ENCODE data around the gene RPS14. TPM values are rescaled to one million over a fixed set of nuclear protein-coding genes. Genes with fewer than 3 reads are reported as not detected.

RPS14 gene
- total and polyA plus RNA-seq, 2 of the 4 experiments (the other 2 are of a cell fraction), result 6,296 to 7,310 TPM

DNA sequence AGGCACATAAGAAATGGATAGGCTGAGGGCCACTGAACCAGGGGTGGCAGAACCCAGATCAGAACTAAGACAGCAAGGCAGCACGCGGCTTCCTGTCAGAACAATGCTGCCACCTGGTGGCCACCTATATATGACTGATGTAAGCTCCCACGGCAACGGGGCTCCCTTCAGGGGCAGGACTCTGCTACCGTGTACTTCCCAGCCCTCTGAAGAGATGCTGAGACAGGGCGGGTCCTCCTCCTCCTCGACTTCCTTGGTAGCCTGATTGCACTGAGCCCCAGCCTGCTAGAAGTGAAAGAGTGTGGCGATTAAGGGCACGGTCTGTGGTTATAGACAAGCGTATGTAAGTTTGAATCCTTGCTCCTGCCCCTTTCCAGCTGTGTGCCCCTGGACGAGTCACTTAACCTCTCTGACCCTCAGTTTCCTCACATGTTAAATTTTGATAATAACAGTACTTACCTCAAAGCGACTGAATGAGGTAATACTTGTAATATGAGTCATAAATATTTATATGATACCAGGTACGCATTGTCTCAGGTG, 13.3 kb downstream of the RPS14 start:
- Histone ChIP-seq H3K56ac (ENCODE audit: extremely low read depth, insufficient read depth, low read length) (no peak overlapping the region), H3K14ac (replicated peaks; ENCODE audit: low read depth, low read length) (no peak overlapping the region), H3K4me2 (ENCODE audit: low read depth, low read length) (peak overlapping the region; percentile 43), H3K4me1 (ENCODE audit: control insufficient read depth, insufficient read depth, low read length) (peaks cover 5% of the 10 kb centered on the region), H4K20me1 (ENCODE audit: insufficient read depth, low read length) (no peaks in the 10 kb centered on the region; the same call in 1 of the 2 replicates), H3K4ac (ENCODE audit: low read depth, low read length) (peak overlapping the region; percentile 78), H3K4me3 (ENCODE audit: insufficient read depth, low read depth, low read length) (no peak overlapping the region), H3K18ac (ENCODE audit: low read depth, low read length) (0 out of 2 replicates have a peak overlapping the region, but pooled peaks have one; percentile 24), H2AFZ (replicated peaks; ENCODE audit: low read length, poor library complexity) (peak overlapping the region; percentile 91), H3K27ac (ENCODE audit: insufficient read depth, low read length) (no peak overlapping the region), H2BK15ac (ENCODE audit: low read depth, low read length) (peak overlapping the region; percentile 25; the same call in 1 of the 3 replicates), H2AK9ac (replicated peaks; ENCODE audit: low read depth, low read length, poor library complexity) (no peak overlapping the region), H2AK5ac (ENCODE audit: low read depth, low read length) (peak overlapping the region; percentile 83), H2BK120ac (ENCODE audit: low read depth, low read length) (peak overlapping the region; percentile 80), H2BK20ac (ENCODE audit: low read depth, low read length) (peak overlapping the region; percentile 92), H4K5ac (ENCODE audit: low read depth, low read length) (0 out of 2 replicates have a peak overlapping the region, but pooled peaks have one; percentile 20), H3K27me3 (ENCODE audit: control insufficient read depth, insufficient read depth, low read length) (no peaks in the 10 kb centered on the region), H3K79me1 (ENCODE audit: low read depth in 1 of 2, low read length in 2 of 2) (no peaks in the 10 kb centered on the region), H2BK5ac (ENCODE audit: low read depth, low read length, poor library complexity, severe bottlenecking) (no peak overlapping the region), H4K91ac (ENCODE audit: insufficient read depth, low read depth, low read length) (peak overlapping the region; percentile 47; the same call in 1 of the 2 replicates), H4K8ac (ENCODE audit: low read depth in 2 of 2, low read length in 2 of 2) (peak overlapping the region in 1 of 2 experiments; percentile 63; a peak in 1 of 4 replicates), H3K36me3 (ENCODE audit: control insufficient read depth, insufficient read depth, low read length) (no peaks in the 10 kb centered on the region), H3K9ac (ENCODE audit: low read depth, low read length) (no peak overlapping the region), H3K23ac (ENCODE audit: low read depth, low read length) (peak overlapping the region; percentile 55; the same call in 1 of the 2 replicates), H3K9me1 (ENCODE audit: insufficient read depth, low read length) (peaks cover 3% of the 10 kb centered on the region; the same call in 1 of the 2 replicates), H3K9me3 (ENCODE audit: control insufficient read depth, insufficient read depth, low read length) (no peaks in the 10 kb centered on the region)
- in situ Hi-C loops (cut with MboI; ENCODE audit: low sequenced_read_pairs) (loop anchor here (10.0 to 25.0 kb wide), 3 partner anchors 171 to 799 kb away; no protein-coding TSS in a partner anchor), intact Hi-C loops (cut with micrococcal nuclease) (loop anchor here (1.0 to 10.0 kb wide), 9 partner anchors 77 to 601 kb away; partner anchors contain the start of genes HMGXB3 and TIGD6), dilution Hi-C loops (cut with HindIII; ENCODE audit: low sequenced_read_pairs, unreplicated experiment) (no loop called here)
- ChIA-PET POLR2A (ENCODE audit: unreplicated experiment) (interaction anchor here (0.5 kb wide), 1 partner anchor 58 kb away, joined by 5 read pairs; no protein-coding TSS in a partner anchor), CTCF (interaction anchor here (0.5 to 1.0 kb wide), 4 partner anchors 26 to 329 kb away, joined by 3 to 5 read pairs (median 3); no protein-coding TSS in a partner anchor)
- TF ChIP-seq RFX5 (IDR thresholded peaks at IDR 0.05; ENCODE audit: low read depth, low read length), result 0 out of 2 replicates have a peak, but pooled peaks have one; percentile 9
- no peak for TF ChIP-seq CHD1 (IDR thresholded peaks at IDR 0.05; ENCODE audit: low read depth, low read length)
- TF ChIP-seq MAZ (IDR thresholded peaks at IDR 0.05; ENCODE audit: borderline replicate concordance, low read depth, low read length), result no peak
- no peak for TF ChIP-seq BHLHE40 (IDR thresholded peaks at IDR 0.05; ENCODE audit: low read depth, low read length)
- peak; percentile 85 for TF ChIP-seq CTCF (conservative IDR thresholded peaks at IDR 0.05; ENCODE audit: low read depth, low read length)
- no peak for TF ChIP-seq NFE2L2 (IDR thresholded peaks at IDR 0.05; ENCODE audit: low read depth, low read length)
- TF ChIP-seq RAD21 (IDR thresholded peaks at IDR 0.05; ENCODE audit: low read length), result peak; percentile 88
- TF ChIP-seq MAFK (IDR thresholded peaks at IDR 0.05; ENCODE audit: low read depth, low read length), result no peak
- no peak for TF ChIP-seq RCOR1 (IDR thresholded peaks at IDR 0.05; ENCODE audit: insufficient replicate concordance, low read length)
- peak; percentile 65; the same call in 1 of the 2 replicates for TF ChIP-seq MXI1 (IDR thresholded peaks at IDR 0.05; ENCODE audit: borderline replicate concordance, low read depth, low read length)
- TF ChIP-seq, protein P1, sequence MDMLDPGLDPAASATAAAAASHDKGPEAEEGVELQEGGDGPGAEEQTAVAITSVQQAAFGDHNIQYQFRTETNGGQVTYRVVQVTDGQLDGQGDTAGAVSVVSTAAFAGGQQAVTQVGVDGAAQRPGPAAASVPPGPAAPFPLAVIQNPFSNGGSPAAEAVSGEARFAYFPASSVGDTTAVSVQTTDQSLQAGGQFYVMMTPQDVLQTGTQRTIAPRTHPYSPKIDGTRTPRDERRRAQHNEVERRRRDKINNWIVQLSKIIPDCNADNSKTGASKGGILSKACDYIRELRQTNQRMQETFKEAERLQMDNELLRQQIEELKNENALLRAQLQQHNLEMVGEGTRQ (IDR thresholded peaks at IDR 0.05; ENCODE audit: low read depth, low read length), result no peak
- peak; percentile 90 for TF ChIP-seq SMC3 (IDR thresholded peaks at IDR 0.05; ENCODE audit: low read depth, low read length)
- no peak for TF ChIP-seq FOS (IDR thresholded peaks at IDR 0.05; ENCODE audit: low read depth, low read length)
- BruUV-seq (replicated peaks), result no TSS peak
- DNase-seq, result peak; percentile 89
- ATAC-seq (ENCODE audit: low read depth), result peak; percentile 81
- 40% methylated on average over 1 of the region's 13 CpGs; no CpG with 5 or more reads in 1 of the 2 experiments for WGBS, 2 experiments (ENCODE audit: extremely low coverage in 2 of 2, insufficient read length in 1 of 2)
